Vagina (tissue), 2 donors: ENCODE data around the gene GHR. TPM values are rescaled to one million over a fixed set of nuclear protein-coding genes. Genes with fewer than 3 reads are reported as not detected.

ENCODE experiments used
- DNase-seq, 2 donors: peaks; one replicate each; pipeline ENCODE4 v3.0.0-alpha.2; 2017; ENCODE audit errors: extremely low spot score in 2 of 2
- H3K27ac ChIP-seq: fragments of 200-600 bp; sonication (generic); one replicate; pipeline ENCODE4 v1.5.1; 2019
- H3K27me3 ChIP-seq: fragments of 200-600 bp; sonication (generic); one replicate; pipeline ENCODE4 v1.5.1; 2019
- H3K36me3 ChIP-seq, 2 donors: fragments of 200-600 bp; sonication (generic); one replicate each; pipeline ENCODE4 v1.5.1; 2017 to 2019
- H3K4me1 ChIP-seq: fragments of 200-600 bp; sonication (generic); one replicate; pipeline ENCODE4 v1.5.1; 2019
- H3K4me3 ChIP-seq, 2 donors: fragments of 200-600 bp; sonication (generic); 1 replicate in 1 of 2; 2 replicates in 1 of 2; pipeline ENCODE4 v1.5.1; 2016 to 2019
- H3K9me3 ChIP-seq: fragments of 200-600 bp; sonication (generic); one replicate; pipeline ENCODE4 v1.5.1; 2019
- POLR2A ChIP-seq, 2 donors: fragments of 450-650 bp; IDR thresholded peaks; one replicate each; pipeline ENCODE4 v1.6.1; 2017; ENCODE audit warnings: antibody characterized with exemption in 2 of 2, mild to moderate bottlenecking in 2 of 2, moderate library complexity in 2 of 2
- POLR2AphosphoS5 ChIP-seq, 2 donors: sonication (generic); formaldehyde crosslinking; IDR thresholded peaks; one replicate each; pipeline ENCODE4 v1.9.0; 2017; ENCODE audit warnings: antibody characterized with exemption in 2 of 2, mild to moderate bottlenecking in 2 of 2, low read depth in 1 of 2; ENCODE audit not compliant: insufficient read depth in 1 of 2
- intact Hi-C: fragments of 100-400 bp; cut with DNase I; formaldehyde crosslinking; loops from one replicate; pipeline ENCODE4 v1.15.1; 2023
- total RNA-seq: library from RNA; depleted of rRNA; stranded (reverse); fragments of >200 nt; gene quantifications from one replicate; pipeline ENCODE4 v1.2.3, GENCODE V29; 2016
- TF ChIP-seq, protein P1 (sequence below), 3 experiments: fragments of 450-650 bp in 2 of 3; fragments of 200-600 bp in 1 of 3; sonication (generic) in 1 of 3; IDR thresholded peaks; one replicate each; pipeline ENCODE4 v1.5.1; 2017 to 2019; ENCODE audit warnings: antibody characterized with exemption in 3 of 3, mild to moderate bottlenecking in 2 of 3, moderate library complexity in 2 of 3

GHR gene
- total RNA-seq, 1 donor from 2014 or later, result 16.7 TPM

- no peak for TF ChIP-seq POLR2A (IDR thresholded peaks at IDR 0.05)
- no peak for TF ChIP-seq POLR2AphosphoS5 (IDR thresholded peaks at IDR 0.05; ENCODE audit: insufficient read depth in 1 of 2, low read depth in 1 of 2)
- TF ChIP-seq, protein P1, sequence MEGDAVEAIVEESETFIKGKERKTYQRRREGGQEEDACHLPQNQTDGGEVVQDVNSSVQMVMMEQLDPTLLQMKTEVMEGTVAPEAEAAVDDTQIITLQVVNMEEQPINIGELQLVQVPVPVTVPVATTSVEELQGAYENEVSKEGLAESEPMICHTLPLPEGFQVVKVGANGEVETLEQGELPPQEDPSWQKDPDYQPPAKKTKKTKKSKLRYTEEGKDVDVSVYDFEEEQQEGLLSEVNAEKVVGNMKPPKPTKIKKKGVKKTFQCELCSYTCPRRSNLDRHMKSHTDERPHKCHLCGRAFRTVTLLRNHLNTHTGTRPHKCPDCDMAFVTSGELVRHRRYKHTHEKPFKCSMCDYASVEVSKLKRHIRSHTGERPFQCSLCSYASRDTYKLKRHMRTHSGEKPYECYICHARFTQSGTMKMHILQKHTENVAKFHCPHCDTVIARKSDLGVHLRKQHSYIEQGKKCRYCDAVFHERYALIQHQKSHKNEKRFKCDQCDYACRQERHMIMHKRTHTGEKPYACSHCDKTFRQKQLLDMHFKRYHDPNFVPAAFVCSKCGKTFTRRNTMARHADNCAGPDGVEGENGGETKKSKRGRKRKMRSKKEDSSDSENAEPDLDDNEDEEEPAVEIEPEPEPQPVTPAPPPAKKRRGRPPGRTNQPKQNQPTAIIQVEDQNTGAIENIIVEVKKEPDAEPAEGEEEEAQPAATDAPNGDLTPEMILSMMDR (IDR thresholded peaks at IDR 0.05), result no peak
- Histone ChIP-seq H3K4me3 (no peak overlapping the region), H3K27me3 (no peaks in the 10 kb centered on the region), H3K9me3 (no peaks in the 10 kb centered on the region), H3K36me3 (no peaks in the 10 kb centered on the region), H3K27ac (no peak overlapping the region), H3K4me1 (no peaks in the 10 kb centered on the region)
- DNase-seq, result no peak
- intact Hi-C loops, result no loop called here
These were observed 23.5 kb upstream of the GHR start for GRCh38 chr5:42399702-42400101.

DNA sequence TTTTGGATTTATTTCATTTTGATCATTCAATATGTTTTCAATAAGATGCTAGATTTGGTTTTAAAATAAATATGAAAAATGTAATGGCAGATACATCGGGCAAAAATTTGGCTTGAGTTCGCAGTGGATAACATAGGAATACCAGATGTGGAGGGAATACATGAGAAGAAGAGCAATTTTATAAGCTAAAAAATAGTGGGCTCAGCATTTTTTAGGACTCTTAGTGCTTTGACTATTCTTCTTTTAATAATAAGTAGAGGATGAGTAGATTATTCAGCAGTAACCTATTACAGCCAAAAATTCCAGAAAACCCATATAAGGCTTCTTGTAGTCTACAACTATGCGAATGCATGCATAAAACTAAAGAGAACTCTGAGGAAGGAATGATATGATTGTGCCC is 22.8 kb upstream of the GHR start:
- H3K36me3 ChIP-seq, result no peaks in the 10 kb centered on the region
- no peak overlapping the region for H3K27ac ChIP-seq
- TF ChIP-seq POLR2A (IDR thresholded peaks at IDR 0.05), result no peak
- TF ChIP-seq, protein P1 (IDR thresholded peaks at IDR 0.05), result no peak
- no peak for TF ChIP-seq POLR2AphosphoS5 (IDR thresholded peaks at IDR 0.05; ENCODE audit: insufficient read depth in 1 of 2, low read depth in 1 of 2)
- no peaks in the 10 kb centered on the region for H3K27me3 ChIP-seq
- no peaks in the 10 kb centered on the region for H3K4me1 ChIP-seq
- DNase-seq, result no peak
- H3K4me3 ChIP-seq, result no peak overlapping the region
- intact Hi-C loops, result no loop called here
- no peaks in the 10 kb centered on the region for H3K9me3 ChIP-seq

DNA sequence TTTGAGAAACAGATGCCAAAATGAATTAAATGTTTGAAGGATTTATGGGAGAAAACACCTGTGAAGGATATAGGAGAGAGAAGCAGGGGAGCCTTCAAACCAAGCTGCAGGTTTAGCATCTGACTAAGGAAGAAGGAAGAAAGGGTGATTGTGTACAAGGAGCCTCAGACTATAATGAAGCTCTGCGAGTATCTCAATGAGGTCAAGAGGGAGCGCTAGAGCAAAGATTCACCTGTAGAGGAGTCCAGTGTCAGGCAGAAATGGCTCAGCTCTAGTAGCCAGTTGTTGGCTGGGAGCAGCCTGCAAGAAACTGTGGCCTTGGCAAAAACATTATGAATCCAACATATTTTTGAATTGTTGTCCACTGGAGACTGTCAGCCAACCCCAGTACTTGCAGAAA is 20.0 kb upstream of the GHR start:
- TF ChIP-seq POLR2AphosphoS5 (IDR thresholded peaks at IDR 0.05; ENCODE audit: insufficient read depth in 1 of 2, low read depth in 1 of 2) (no peak), POLR2A (IDR thresholded peaks at IDR 0.05) (no peak)
- TF ChIP-seq, protein P1 (IDR thresholded peaks at IDR 0.05), result no peak
- no peak for DNase-seq
- no peaks in the 10 kb centered on the region for H3K27me3 ChIP-seq
- no peaks in the 10 kb centered on the region for H3K9me3 ChIP-seq
- H3K4me3 ChIP-seq, result no peak overlapping the region
- intact Hi-C loops, result no loop called here
- H3K4me1 ChIP-seq, result no peaks in the 10 kb centered on the region
- H3K27ac ChIP-seq, result no peak overlapping the region
- H3K36me3 ChIP-seq, result no peaks in the 10 kb centered on the region

DNA sequence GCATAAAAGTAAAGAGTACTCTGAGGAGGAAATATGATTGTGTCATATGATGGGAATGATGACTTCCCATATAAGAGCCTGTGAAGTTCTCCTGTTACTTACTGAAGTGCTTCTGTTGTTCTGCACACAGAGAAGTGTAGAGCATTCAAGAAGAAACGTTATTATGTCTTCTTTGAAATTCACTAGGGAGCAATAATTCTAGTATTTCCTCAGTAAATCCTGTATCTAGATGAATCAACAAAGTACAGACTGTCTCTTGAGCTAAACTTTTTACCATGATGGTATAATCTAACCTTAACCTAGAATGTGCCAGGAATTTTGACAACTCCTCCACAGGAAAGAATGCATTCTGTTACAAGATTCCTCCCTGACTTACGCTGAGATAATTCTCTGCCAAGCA is 18.9 kb upstream of the GHR start:
- TF ChIP-seq POLR2AphosphoS5 (IDR thresholded peaks at IDR 0.05; ENCODE audit: insufficient read depth in 1 of 2, low read depth in 1 of 2) (no peak), POLR2A (IDR thresholded peaks at IDR 0.05) (no peak)
- TF ChIP-seq, protein P1 (IDR thresholded peaks at IDR 0.05), result no peak
- intact Hi-C loops, result no loop called here
- Histone ChIP-seq H3K27me3 (no peaks in the 10 kb centered on the region), H3K36me3 (no peaks in the 10 kb centered on the region), H3K4me3 (no peak overlapping the region), H3K27ac (no peak overlapping the region), H3K9me3 (no peaks in the 10 kb centered on the region), H3K4me1 (no peaks in the 10 kb centered on the region)
- DNase-seq, result no peak

- intact Hi-C loops, result no loop called here
- peaks cover 8% of the 10 kb centered on the region for H3K4me1 ChIP-seq
- no peaks in the 10 kb centered on the region for H3K36me3 ChIP-seq
- TF ChIP-seq POLR2AphosphoS5 (IDR thresholded peaks at IDR 0.05; ENCODE audit: insufficient read depth in 1 of 2, low read depth in 1 of 2) (no peak), POLR2A (IDR thresholded peaks at IDR 0.05) (no peak)
- TF ChIP-seq, protein P1 (IDR thresholded peaks at IDR 0.05), result no peak
- DNase-seq, result no peak
- H3K27ac ChIP-seq, result no peak overlapping the region
- no peaks in the 10 kb centered on the region for H3K9me3 ChIP-seq
- no peak overlapping the region for H3K4me3 ChIP-seq
- H3K27me3 ChIP-seq, result no peaks in the 10 kb centered on the region
These were observed 3.9 kb upstream of the GHR start for GRCh38 chr5:42419294-42419693.
